HL-60/S4 treated with phorbol 12-myristate 13-acetate at 8.2 ng/mL for 4 days and 3 days (cell line): Measurements from ENCODE around the gene NFS1.

Experiments
- in situ Hi-C: fragments of 300-500 bp; cut with MboI; formaldehyde crosslinking; loops from 2 replicates; pipeline ENCODE4 v1.15.0; 2022; ENCODE audit warnings: low sequenced_read_pairs

NFS1 gene

GRCh38 chr20:35680452-35681183 lies 18.5 kb downstream of the NFS1 start:
- in situ Hi-C loops, result no loop called here

- in situ Hi-C loops, result no loop called here
Observed at GRCh38 chr20:35674921-35675320, 24.2 kb downstream of the NFS1 start.

GRCh38 chr20:35673884-35674283 lies 25.3 kb downstream of the NFS1 start:
- in situ Hi-C loops, result no loop called here

- in situ Hi-C loops, result no loop called here
Observed at GRCh38 chr20:35669681-35670080, 29.5 kb downstream of the NFS1 start.

GRCh38 chr20:35669221-35669620 lies 29.9 kb downstream of the NFS1 start:
- in situ Hi-C loops, result no loop called here

- in situ Hi-C loops, result no loop called here
Observed at GRCh38 chr20:35665949-35666288, 33.2 kb downstream of the NFS1 start.

- in situ Hi-C loops, result no loop called here
Observed at GRCh38 chr20:35664466-35665206, 34.5 kb downstream of the NFS1 start, which contains the start of the genes CPNE1 and RBM12. CPNE1 (minus strand) TSS chr20:35664900; CDS start chr20:35632923, 31,977 bp downstream. RBM12 (minus strand) TSS chr20:35664900; CDS start chr20:35655322, 9,578 bp downstream.

- in situ Hi-C loops, result no loop called here
Observed at GRCh38 chr20:35663516-35664465, 35.4 kb downstream of the NFS1 start.

- in situ Hi-C loops, result no loop called here
Observed at GRCh38 chr20:35662551-35662950, 36.6 kb downstream of the NFS1 start.

- in situ Hi-C loops, result no loop called here
Observed at GRCh38 chr20:35661908-35662307, 37.2 kb downstream of the NFS1 start.

GRCh38 chr20:35661053-35661452 lies 38.1 kb downstream of the NFS1 start:
- in situ Hi-C loops, result no loop called here

- in situ Hi-C loops, result no loop called here
Observed at GRCh38 chr20:35660122-35660937, 38.8 kb downstream of the NFS1 start.

- in situ Hi-C loops, result no loop called here
Observed at GRCh38 chr20:35657271-35657670, 41.9 kb downstream of the NFS1 start.

GRCh38 chr20:35654415-35654814 lies 44.7 kb downstream of the NFS1 start:
- in situ Hi-C loops, result no loop called here

- in situ Hi-C loops, result no loop called here
Observed at GRCh38 chr20:35653893-35654292, 45.3 kb downstream of the NFS1 start.

- in situ Hi-C loops, result no loop called here
Observed at GRCh38 chr20:35653430-35653734, 45.8 kb downstream of the NFS1 start.

GRCh38 chr20:35652641-35653429 lies 46.3 kb downstream of the NFS1 start:
- in situ Hi-C loops, result no loop called here

GRCh38 chr20:35651958-35652357 lies 47.2 kb downstream of the NFS1 start:
- in situ Hi-C loops, result no loop called here

- in situ Hi-C loops, result no loop called here
Observed at GRCh38 chr20:35650632-35651031, 48.5 kb downstream of the NFS1 start.

- in situ Hi-C loops, result no loop called here
Observed at GRCh38 chr20:35648836-35649235, 50.3 kb downstream of the NFS1 start.
